Astrocyte of the spinal cord (primary cell): Measurements from ENCODE around the gene DUSP16.

Experiments
- DNase-seq: peaks from one replicate; pipeline ENCODE4 v3.0.0; 2011; ENCODE audit warnings: low read depth, low spot score
- H3K4me3 ChIP-seq: 2 replicates; pipeline ENCODE4 v1.5.1; 2011; ENCODE audit warnings: low read depth, mild to moderate bottlenecking, low read length, moderate library complexity
- in situ Hi-C: cut with HindIII; loops from 2 replicates; pipeline ENCODE4 v1.10.0; 2017; ENCODE audit warnings: low sequenced_read_pairs
- TF ChIP-seq, protein P1 (sequence below): IDR thresholded peaks from 2 replicates; pipeline ENCODE4 v1.5.1; 2012; ENCODE audit warnings: low read depth, mild to moderate bottlenecking, low read length, inconsistent platforms

The DUSP16 gene

DNA sequence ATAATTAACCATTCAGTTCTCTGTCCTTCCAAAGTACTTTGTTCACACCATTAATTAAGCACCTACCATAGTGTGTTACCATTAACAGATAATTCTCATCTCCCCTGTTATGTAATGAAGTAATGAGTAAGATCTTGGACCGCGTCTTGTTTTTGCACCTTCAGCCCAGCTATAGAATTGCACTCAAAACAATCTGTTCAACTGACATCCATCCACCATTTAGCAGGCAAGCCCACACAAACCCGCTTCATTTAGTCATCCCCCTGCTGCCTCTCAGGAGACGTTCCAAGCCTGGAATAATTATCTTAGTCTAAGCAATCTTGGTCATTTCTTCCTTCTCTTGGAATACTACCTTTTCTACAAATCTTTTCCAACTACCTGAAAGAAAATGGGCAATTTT lies 74.4 kb downstream of the DUSP16 start:
- no peak overlapping the region for H3K4me3 ChIP-seq
- no peak for DNase-seq
- in situ Hi-C loops, result no loop called here
- TF ChIP-seq, protein P1, sequence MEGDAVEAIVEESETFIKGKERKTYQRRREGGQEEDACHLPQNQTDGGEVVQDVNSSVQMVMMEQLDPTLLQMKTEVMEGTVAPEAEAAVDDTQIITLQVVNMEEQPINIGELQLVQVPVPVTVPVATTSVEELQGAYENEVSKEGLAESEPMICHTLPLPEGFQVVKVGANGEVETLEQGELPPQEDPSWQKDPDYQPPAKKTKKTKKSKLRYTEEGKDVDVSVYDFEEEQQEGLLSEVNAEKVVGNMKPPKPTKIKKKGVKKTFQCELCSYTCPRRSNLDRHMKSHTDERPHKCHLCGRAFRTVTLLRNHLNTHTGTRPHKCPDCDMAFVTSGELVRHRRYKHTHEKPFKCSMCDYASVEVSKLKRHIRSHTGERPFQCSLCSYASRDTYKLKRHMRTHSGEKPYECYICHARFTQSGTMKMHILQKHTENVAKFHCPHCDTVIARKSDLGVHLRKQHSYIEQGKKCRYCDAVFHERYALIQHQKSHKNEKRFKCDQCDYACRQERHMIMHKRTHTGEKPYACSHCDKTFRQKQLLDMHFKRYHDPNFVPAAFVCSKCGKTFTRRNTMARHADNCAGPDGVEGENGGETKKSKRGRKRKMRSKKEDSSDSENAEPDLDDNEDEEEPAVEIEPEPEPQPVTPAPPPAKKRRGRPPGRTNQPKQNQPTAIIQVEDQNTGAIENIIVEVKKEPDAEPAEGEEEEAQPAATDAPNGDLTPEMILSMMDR, result no peak

DNA sequence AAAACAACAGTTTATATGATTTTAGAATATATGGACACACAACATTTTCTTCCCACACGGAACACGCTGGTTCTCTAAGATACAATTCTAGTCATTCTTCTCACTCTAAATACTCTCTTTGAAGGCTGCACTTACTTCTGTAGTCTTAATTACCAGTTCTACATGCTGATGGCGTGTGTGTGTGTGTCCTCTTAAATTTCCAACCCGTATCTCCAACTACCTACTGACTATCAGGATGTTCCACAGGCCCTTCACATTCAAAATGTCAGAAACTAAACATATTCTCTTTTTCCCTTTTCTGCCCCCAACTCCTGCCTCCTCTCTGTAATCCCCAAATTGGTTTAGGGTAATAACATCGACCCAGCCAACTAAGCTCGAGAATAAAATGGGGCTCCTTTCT lies 75.2 kb downstream of the DUSP16 start:
- in situ Hi-C loops, result no loop called here
- TF ChIP-seq, protein P1, result no peak
- no peak for DNase-seq
- no peak overlapping the region for H3K4me3 ChIP-seq

- DNase-seq, result no peak
- TF ChIP-seq, protein P1, result no peak
- H3K4me3 ChIP-seq, result no peak overlapping the region
- in situ Hi-C loops, result no loop called here
These were observed 75.9 kb downstream of the DUSP16 start for GRCh38 chr12:12486661-12487240.

DNA sequence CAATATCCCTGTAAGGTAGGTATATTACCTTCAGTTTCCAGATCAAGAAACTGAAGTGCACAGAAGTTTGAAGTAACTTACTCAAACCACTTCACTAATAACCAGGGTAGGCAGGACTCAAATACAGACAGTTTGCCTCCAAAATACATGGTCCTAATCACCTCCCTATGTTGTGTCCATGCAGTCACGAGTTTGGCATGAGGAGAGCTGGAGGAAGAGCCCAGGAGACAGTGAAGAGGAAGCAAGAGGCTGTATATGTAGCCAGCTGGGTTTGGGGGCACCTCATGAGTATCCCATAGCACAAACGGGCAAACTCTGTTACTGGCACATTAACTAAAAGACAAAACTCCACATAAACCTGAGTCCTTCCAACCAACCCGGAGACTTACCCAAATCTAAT lies 79.2 kb downstream of the DUSP16 start:
- no peak overlapping the region for H3K4me3 ChIP-seq
- TF ChIP-seq, protein P1, result no peak
- no peak for DNase-seq

GRCh38 chr12:12482959-12483358 lies 79.7 kb downstream of the DUSP16 start:
- no peak for DNase-seq
- TF ChIP-seq, protein P1, result no peak
- H3K4me3 ChIP-seq, result no peak overlapping the region
- in situ Hi-C loops, result no loop called here

More for the DNA sequence above, 79.2 kb downstream of the DUSP16 start:
- in situ Hi-C loops, result no loop called here

GRCh38 chr12:12482150-12482761 lies 80.4 kb downstream of the DUSP16 start:
- DNase-seq, result no peak
- in situ Hi-C loops, result no loop called here
- TF ChIP-seq, protein P1, result no peak
- H3K4me3 ChIP-seq, result no peak overlapping the region

GRCh38 chr12:12481631-12482030 lies 81.0 kb downstream of the DUSP16 start:
- in situ Hi-C loops, result no loop called here
- H3K4me3 ChIP-seq, result no peak overlapping the region
- no peak for DNase-seq
- TF ChIP-seq, protein P1, result no peak
